A673 (cell line): ENCODE data around the gene ELL2. TPM values are rescaled to one million over a fixed set of nuclear protein-coding genes. Genes with fewer than 3 reads are reported as not detected.
"Not testable (repeated sequence)": the region's sequence is repeated elsewhere in the genome, so short reads cannot be mapped to it uniquely, and the experiment has no call there.

Experiments used
- BruUV-seq: library from RNA; stranded (reverse); fragments of 400-500 nt; replicated peaks from 2 replicates; lab custom pipeline; 2021; lab: Mats Ljungman, UMichigan
- CTCF ChIA-PET: fragments of 300-600 bp; sonication (Branson Sonifier 250); formaldehyde crosslinking; loops from one replicate; lab custom pipeline; 2022; ENCODE audit warnings: antibody characterized with exemption; lab: Charles Lee
- POLR2A ChIA-PET: fragments of 300-600 bp; sonication (Branson Sonifier 250); formaldehyde crosslinking; loops from one replicate; lab custom pipeline; 2022; ENCODE audit warnings: antibody characterized with exemption; ENCODE audit not compliant: low non-redundant PET; lab: Charles Lee
- DNase-seq: peaks from one replicate; pipeline ENCODE4 v3.0.0-alpha.2; 2015; ENCODE audit warnings: low spot score
- H3K27ac ChIP-seq: fragments of 200-600 bp; sonication (generic); 2 replicates; pipeline ENCODE4 v1.5.1; 2016; ENCODE audit warnings: mixed run types, low read depth, mild to moderate bottlenecking, mixed read lengths, antibody characterized with exemption, low read length; ENCODE audit not compliant: poor library complexity, severe bottlenecking
- H3K27me3 ChIP-seq: fragments of 200-600 bp; sonication (generic); replicated peaks from 2 replicates; pipeline ENCODE4 v1.6.1; 2017; ENCODE audit warnings: mixed run types, low read depth, mild to moderate bottlenecking, mixed read lengths, antibody characterized with exemption, low read length; ENCODE audit not compliant: insufficient read depth, poor library complexity
- H3K36me3 ChIP-seq: fragments of 200-600 bp; sonication (generic); 2 replicates; pipeline ENCODE4 v1.6.1; 2016; ENCODE audit warnings: mixed run types, mild to moderate bottlenecking, mixed read lengths, antibody characterized with exemption, low read length; ENCODE audit not compliant: insufficient read depth, poor library complexity, severe bottlenecking
- H3K4me1 ChIP-seq: fragments of 200-600 bp; sonication (generic); 2 replicates; pipeline ENCODE4 v1.6.1; 2017; ENCODE audit warnings: mixed run types, mild to moderate bottlenecking, mixed read lengths, antibody characterized with exemption, low read length; ENCODE audit not compliant: insufficient read depth, poor library complexity, severe bottlenecking
- H3K4me3 ChIP-seq: fragments of 200-600 bp; sonication (generic); 2 replicates; pipeline ENCODE4 v1.5.1; 2016; ENCODE audit warnings: low read depth, mixed run types, mild to moderate bottlenecking, mixed read lengths, low read length; ENCODE audit not compliant: poor library complexity, severe bottlenecking
- H3K9me3 ChIP-seq: fragments of 200-600 bp; sonication (generic); 2 replicates; pipeline ENCODE4 v1.6.1; 2016; ENCODE audit warnings: mixed run types, low read depth, mild to moderate bottlenecking, mixed read lengths, antibody characterized with exemption, low read length; ENCODE audit not compliant: poor library complexity, severe bottlenecking
- CTCF ChIP-seq: fragments of 300-800, 200-600 bp; sonication (generic); conservative IDR thresholded peaks from 2 replicates; pipeline ENCODE4 v1.5.1; 2017; ENCODE audit warnings: low read depth, mild to moderate bottlenecking, antibody characterized with exemption, low read length, moderate library complexity, mixed read lengths
- EZH2 ChIP-seq: fragments of 200-600 bp; sonication (generic); IDR thresholded peaks from 2 replicates; pipeline ENCODE4 v1.6.1; 2017; ENCODE audit warnings: borderline replicate concordance, low read depth, mild to moderate bottlenecking, mixed read lengths, antibody characterized with exemption, low read length; ENCODE audit not compliant: poor library complexity, severe bottlenecking
- intact Hi-C: fragments of 100-400 bp; cut with micrococcal nuclease; formaldehyde crosslinking; loops from one replicate; pipeline ENCODE4 v1.10.0; 2022; ENCODE audit not compliant: unreplicated experiment
- total RNA-seq: library from RNA; stranded (reverse); gene quantifications from 2 replicates; pipeline ENCODE4 v1.2.3, GENCODE V29; 2021

The ELL2 gene
- total RNA-seq, 1 experiment from 2014 or later: 12.0 TPM

- no peaks in the 10 kb centered on the region for H3K27me3 ChIP-seq
- no TSS peak for BruUV-seq
- H3K4me1 ChIP-seq: peaks cover 24% of the 10 kb centered on the region
- CTCF ChIA-PET: no interaction called here
- TF ChIP-seq CTCF: no peak
- TF ChIP-seq EZH2: no peak
- no peak for DNase-seq
- no peak overlapping the region for H3K4me3 ChIP-seq
- POLR2A ChIA-PET: no interaction called here
- H3K9me3 ChIP-seq: no peaks in the 10 kb centered on the region
- intact Hi-C loops: no loop called here
- no peak overlapping the region for H3K27ac ChIP-seq
- no peaks in the 10 kb centered on the region for H3K36me3 ChIP-seq
These were observed 124.2 kb downstream of the ELL2 start for GRCh38 chr5:95837492-95837891.

- peaks cover 24% of the 10 kb centered on the region for H3K4me1 ChIP-seq
- CTCF ChIA-PET, DNase-seq, BruUV-seq, POLR2A ChIA-PET, H3K36me3 ChIP-seq, H3K9me3 ChIP-seq, H3K27me3 ChIP-seq, H3K4me3 ChIP-seq, intact Hi-C loops, H3K27ac ChIP-seq: not testable (repeated sequence)
These were observed 124.7 kb downstream of the ELL2 start for GRCh38 chr5:95836971-95837370.

GRCh38 chr5:95836544-95836943 is 125.1 kb downstream of the ELL2 start:
- intact Hi-C loops: no loop called here
- CTCF ChIA-PET: no interaction called here
- TF ChIP-seq EZH2: no peak
- no peak for TF ChIP-seq CTCF
- H3K9me3 ChIP-seq: no peaks in the 10 kb centered on the region
- H3K4me1 ChIP-seq: peaks cover 24% of the 10 kb centered on the region
- no peak overlapping the region for H3K27ac ChIP-seq
- no peaks in the 10 kb centered on the region for H3K36me3 ChIP-seq
- no TSS peak for BruUV-seq
- no peaks in the 10 kb centered on the region for H3K27me3 ChIP-seq
- H3K4me3 ChIP-seq: no peak overlapping the region
- DNase-seq: no peak
- POLR2A ChIA-PET: no interaction called here

- peaks cover 24% of the 10 kb centered on the region for H3K4me1 ChIP-seq
- BruUV-seq: no TSS peak
- CTCF ChIA-PET: interaction anchor here (0.6 kb wide), 1 partner anchor 621 kb away, joined by 3 read pairs; no protein-coding TSS in a partner anchor
- H3K9me3 ChIP-seq: no peaks in the 10 kb centered on the region
- H3K36me3 ChIP-seq: no peaks in the 10 kb centered on the region
- TF ChIP-seq CTCF (no peak), EZH2 (no peak)
- H3K4me3 ChIP-seq: peak overlapping the region; percentile 49
- no peak for DNase-seq
- no peak overlapping the region for H3K27ac ChIP-seq
- intact Hi-C loops: no loop called here
- POLR2A ChIA-PET: no interaction called here
- no peaks in the 10 kb centered on the region for H3K27me3 ChIP-seq
These were observed 125.8 kb downstream of the ELL2 start for GRCh38 chr5:95835682-95836385.
